ENCODE data around the gene CYP2C19. TPM values are rescaled to one million over a fixed set of nuclear protein-coding genes. Genes with fewer than 3 reads are reported as not detected.

Gene CYP2C19
- not detected in 2 replicates for total RNA-seq

GRCh38 chr10:94762393-94762792 is at the start of gene CYP2C19:
CYP2C19 (plus strand) TSS chr10:94762681; CDS start chr10:94762706, 25 bp downstream.

Other genes with a start within 250 kb of the CYP2C19 start
- gene HELLS, start 216.9 kb upstream of the CYP2C19 start, total RNA-seq = 6.6 and 11.7 TPM in 2 replicates
- gene CYP2C18, start 79.0 kb upstream of the CYP2C19 start, total RNA-seq = not detected in 2 replicates
- not detected in 2 replicates for gene CYP2C9, start 176.0 kb downstream of the CYP2C19 start, total RNA-seq